Measurements from ENCODE around the gene TSPAN7. TPM values are rescaled to one million over a fixed set of nuclear protein-coding genes. Genes with fewer than 3 reads are reported as not detected.

The TSPAN7 gene
- total and polyA plus RNA-seq, 9 of the 15 experiments (the other 6 are each of a cell fraction or from before 2014, with no cell fraction given) = 0.07 to 0.29 (median 0.12) TPM; not detected in 1

DNA sequence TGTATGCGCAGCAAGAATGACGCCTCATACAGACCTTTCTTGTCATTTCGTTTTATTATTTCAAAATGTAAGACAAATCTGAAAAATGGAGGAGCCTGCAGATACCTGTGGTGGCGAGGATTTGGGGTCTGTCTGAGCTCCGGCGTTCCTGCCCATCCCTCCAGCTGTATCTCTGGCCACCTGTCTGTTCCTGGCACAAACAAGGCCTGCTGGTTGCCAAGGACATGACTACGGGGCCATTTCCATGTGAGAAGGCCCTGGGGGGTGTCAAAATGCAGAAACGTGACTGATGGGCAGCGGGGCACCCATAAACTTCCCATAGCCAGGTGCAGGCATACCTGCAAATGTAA, 591 bp upstream of the TSPAN7 start:
- Histone ChIP-seq H3K27me3 (ENCODE audit: control insufficient read depth in 2 of 2, insufficient read depth in 2 of 2, low read length in 2 of 2) (peaks cover 0 to 6% of the 10 kb centered on the region in 2 experiments; a peak in 2 of 5 replicates), H3K4me1 (replicated peaks in 1 of 2; ENCODE audit: control insufficient read depth in 2 of 2, insufficient read depth in 2 of 2, low read length in 2 of 2) (peaks cover 0 to 15% of the 10 kb centered on the region in 2 experiments; a peak in 3 of 5 replicates), H3K36me3 (ENCODE audit: control insufficient read depth, insufficient read depth, low read length) (no peaks in the 10 kb centered on the region), H2AFZ (ENCODE audit: low read depth, low read length) (peak overlapping the region; percentile 94), H3K27ac (ENCODE audit: extremely low read depth, low read depth, low read length) (no peak overlapping the region), H3K9me1 (ENCODE audit: control insufficient read depth, insufficient read depth, low read length) (no peaks in the 10 kb centered on the region), H3K4me3 (peak overlapping the region; percentile 16), H4K20me1 (replicated peaks; ENCODE audit: control insufficient read depth, insufficient read depth, low read length) (no peaks in the 10 kb centered on the region), H3K79me2 (ENCODE audit: control insufficient read depth, insufficient read depth, low read length) (no peaks in the 10 kb centered on the region), H3K9ac (ENCODE audit: insufficient read depth in 1 of 2, low read depth in 2 of 2, low read length in 2 of 2) (peak overlapping the region in 1 of 2 experiments; percentile 78; a peak in 2 of 4 replicates), H3K9me3 (replicated peaks; ENCODE audit: control insufficient read depth, insufficient read depth, low read depth, low read length) (no peaks in the 10 kb centered on the region), H3K4me2 (ENCODE audit: insufficient read depth, low read length) (peak overlapping the region; percentile 64)
- BruUV-seq (replicated peaks) = no TSS peak
- ATAC-seq (no peak; the same call in 2 of the 3 replicates), FAIRE-seq (no peak), DNase-seq (ENCODE audit: extremely low read depth in 1 of 4, low spot score in 3 of 4) (no peak)
- ChIA-PET CTCF (ENCODE audit: low intra/inter-chr PET ratio) (interaction anchor here (0.6 kb wide), 1 partner anchor 305 kb away, joined by 3 read pairs; no protein-coding TSS in a partner anchor), POLR2A (no interaction called here)
- 46% methylated on average over 9 of the region's 9 CpGs for WGBS (ENCODE audit: insufficient coverage, low coverage, missing lambda C conversion rate)
- TF ChIP-seq BHLHE40 (IDR thresholded peaks at IDR 0.05; ENCODE audit: low read length) = 0 out of 2 replicates have a peak, but pooled peaks have one; percentile 12
- TF ChIP-seq, protein P1, sequence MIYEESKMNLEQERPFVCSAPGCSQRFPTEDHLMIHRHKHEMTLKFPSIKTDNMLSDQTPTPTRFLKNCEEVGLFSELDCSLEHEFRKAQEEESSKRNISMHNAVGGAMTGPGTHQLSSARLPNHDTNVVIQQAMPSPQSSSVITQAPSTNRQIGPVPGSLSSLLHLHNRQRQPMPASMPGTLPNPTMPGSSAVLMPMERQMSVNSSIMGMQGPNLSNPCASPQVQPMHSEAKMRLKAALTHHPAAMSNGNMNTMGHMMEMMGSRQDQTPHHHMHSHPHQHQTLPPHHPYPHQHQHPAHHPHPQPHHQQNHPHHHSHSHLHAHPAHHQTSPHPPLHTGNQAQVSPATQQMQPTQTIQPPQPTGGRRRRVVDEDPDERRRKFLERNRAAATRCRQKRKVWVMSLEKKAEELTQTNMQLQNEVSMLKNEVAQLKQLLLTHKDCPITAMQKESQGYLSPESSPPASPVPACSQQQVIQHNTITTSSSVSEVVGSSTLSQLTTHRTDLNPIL (CRISPR knock-in tag; IDR thresholded peaks at IDR 0.05) = no peak
- intact Hi-C loops (cut with micrococcal nuclease) = no loop called here
- in situ Hi-C loops (cut with MboI) = no loop called here

GRCh38 chrX:38561951-38562719, 793 bp downstream of the TSPAN7 start:
- Histone ChIP-seq H3K27ac (ENCODE audit: extremely low read depth, low read depth, low read length) (no peak overlapping the region), H3K79me2 (ENCODE audit: control insufficient read depth, insufficient read depth, low read length) (no peaks in the 10 kb centered on the region), H3K4me3 (no peak overlapping the region), H3K9me1 (ENCODE audit: control insufficient read depth, insufficient read depth, low read length) (no peaks in the 10 kb centered on the region), H3K9me3 (replicated peaks; ENCODE audit: control insufficient read depth, insufficient read depth, low read depth, low read length) (no peaks in the 10 kb centered on the region), H4K20me1 (replicated peaks; ENCODE audit: control insufficient read depth, insufficient read depth, low read length) (no peaks in the 10 kb centered on the region), H3K9ac (ENCODE audit: insufficient read depth in 1 of 2, low read depth in 2 of 2, low read length in 2 of 2) (no peak overlapping the region), H3K36me3 (ENCODE audit: control insufficient read depth, insufficient read depth, low read length) (no peaks in the 10 kb centered on the region), H3K4me1 (replicated peaks in 1 of 2; ENCODE audit: control insufficient read depth in 2 of 2, insufficient read depth in 2 of 2, low read length in 2 of 2) (peaks cover 0 to 15% of the 10 kb centered on the region in 2 experiments; a peak in 3 of 5 replicates), H2AFZ (ENCODE audit: low read depth, low read length) (no peak overlapping the region), H3K4me2 (ENCODE audit: insufficient read depth, low read length) (no peak overlapping the region), H3K27me3 (ENCODE audit: control insufficient read depth in 2 of 2, insufficient read depth in 2 of 2, low read length in 2 of 2) (peaks cover 0 to 6% of the 10 kb centered on the region in 2 experiments; a peak in 2 of 5 replicates)
- ATAC-seq (no peak), DNase-seq (ENCODE audit: extremely low read depth in 1 of 4, low spot score in 3 of 4) (no peak), FAIRE-seq (no peak)
- intact Hi-C loops (cut with micrococcal nuclease) (no loop called here), in situ Hi-C loops (cut with MboI) (no loop called here)
- no TSS peak for BruUV-seq (replicated peaks)
- CTCF ChIA-PET (ENCODE audit: low intra/inter-chr PET ratio) = no interaction called here
- TF ChIP-seq CBX1 (IDR thresholded peaks at IDR 0.05; ENCODE audit: low read depth) (no peak), ZNF134 (CRISPR knock-in tag; conservative IDR thresholded peaks at IDR 0.05) (no peak), KDM1A (IDR thresholded peaks at IDR 0.05) (peak; percentile 71 to 75; a peak in 3 of 4 replicates), ATF7 (IDR thresholded peaks at IDR 0.05) (peak; percentile 32; the same call in 1 of the 2 replicates), HNRNPK (IDR thresholded peaks at IDR 0.05; ENCODE audit: low read depth, low read length, poor library complexity, severe bottlenecking) (no peak)
- TF ChIP-seq, protein P2, sequence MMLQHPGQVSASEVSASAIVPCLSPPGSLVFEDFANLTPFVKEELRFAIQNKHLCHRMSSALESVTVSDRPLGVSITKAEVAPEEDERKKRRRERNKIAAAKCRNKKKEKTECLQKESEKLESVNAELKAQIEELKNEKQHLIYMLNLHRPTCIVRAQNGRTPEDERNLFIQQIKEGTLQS (IDR thresholded peaks at IDR 0.05) = peak; percentile 73
- TF ChIP-seq, protein P2 (CRISPR knock-in tag; conservative IDR thresholded peaks at IDR 0.05) = no peak
- POLR2A ChIA-PET = interaction anchor here (0.8 kb wide), 1 partner anchor 8 kb away, joined by 3 read pairs; no protein-coding TSS in a partner anchor
- 15% methylated on average over 14 of the region's 38 CpGs for WGBS (ENCODE audit: insufficient coverage, low coverage, missing lambda C conversion rate)
